Measurements from ENCODE around the gene TRAK1.

GRCh38 chr3:42116466-42116865, 25.3 kb downstream of the TRAK1 start:
- TF ChIP-seq POLR2A (IDR thresholded peaks at IDR 0.05) (no peak), POLR2AphosphoS5 (IDR thresholded peaks at IDR 0.05) (no peak), EP300 (IDR thresholded peaks at IDR 0.05) (no peak)
- TF ChIP-seq, protein P1, sequence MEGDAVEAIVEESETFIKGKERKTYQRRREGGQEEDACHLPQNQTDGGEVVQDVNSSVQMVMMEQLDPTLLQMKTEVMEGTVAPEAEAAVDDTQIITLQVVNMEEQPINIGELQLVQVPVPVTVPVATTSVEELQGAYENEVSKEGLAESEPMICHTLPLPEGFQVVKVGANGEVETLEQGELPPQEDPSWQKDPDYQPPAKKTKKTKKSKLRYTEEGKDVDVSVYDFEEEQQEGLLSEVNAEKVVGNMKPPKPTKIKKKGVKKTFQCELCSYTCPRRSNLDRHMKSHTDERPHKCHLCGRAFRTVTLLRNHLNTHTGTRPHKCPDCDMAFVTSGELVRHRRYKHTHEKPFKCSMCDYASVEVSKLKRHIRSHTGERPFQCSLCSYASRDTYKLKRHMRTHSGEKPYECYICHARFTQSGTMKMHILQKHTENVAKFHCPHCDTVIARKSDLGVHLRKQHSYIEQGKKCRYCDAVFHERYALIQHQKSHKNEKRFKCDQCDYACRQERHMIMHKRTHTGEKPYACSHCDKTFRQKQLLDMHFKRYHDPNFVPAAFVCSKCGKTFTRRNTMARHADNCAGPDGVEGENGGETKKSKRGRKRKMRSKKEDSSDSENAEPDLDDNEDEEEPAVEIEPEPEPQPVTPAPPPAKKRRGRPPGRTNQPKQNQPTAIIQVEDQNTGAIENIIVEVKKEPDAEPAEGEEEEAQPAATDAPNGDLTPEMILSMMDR (IDR thresholded peaks at IDR 0.05) = no peak
